HG02970 (cell line): ENCODE results near the gene EZR.
"Not testable (repeated sequence)": the region's sequence is repeated elsewhere in the genome, so short reads cannot be mapped to it uniquely, and the experiment has no call there.

Experiments
- ATAC-seq: cut with Tn5 transposase; IDR thresholded peaks from one replicate; pipeline ENCODE4 v1.9.1; 2021; ENCODE audit warnings: mild to moderate bottlenecking, moderate library complexity, moderate number of reproducible peaks; ENCODE audit not compliant: unreplicated experiment, low FRiP score

The EZR gene

GRCh38 chr6:158799051-158799792 lies 19.9 kb downstream of the EZR start:
- ATAC-seq: no peak

- ATAC-seq: no peak
These were observed 20.9 kb downstream of the EZR start for GRCh38 chr6:158798311-158798710.

GRCh38 chr6:158797331-158798310 lies 21.5 kb downstream of the EZR start:
- ATAC-seq: no peak

GRCh38 chr6:158796353-158796752 lies 22.8 kb downstream of the EZR start:
- no peak for ATAC-seq

GRCh38 chr6:158795516-158795915 lies 23.7 kb downstream of the EZR start:
- no peak for ATAC-seq

- no peak for ATAC-seq
These were observed 25.7 kb downstream of the EZR start for GRCh38 chr6:158793432-158793831.

GRCh38 chr6:158792505-158792904 lies 26.7 kb downstream of the EZR start:
- ATAC-seq: not testable (repeated sequence)

GRCh38 chr6:158791274-158791855 lies 27.8 kb downstream of the EZR start:
- ATAC-seq: no peak

GRCh38 chr6:158789115-158789917 lies 29.9 kb downstream of the EZR start:
- ATAC-seq: no peak

- ATAC-seq: no peak
These were observed 31.8 kb downstream of the EZR start for GRCh38 chr6:158787395-158787794.

- ATAC-seq: no peak
These were observed 32.4 kb downstream of the EZR start for GRCh38 chr6:158786645-158787304.

GRCh38 chr6:158785036-158785435 lies 34.1 kb downstream of the EZR start:
- ATAC-seq: no peak

- no peak for ATAC-seq
These were observed 34.7 kb downstream of the EZR start for GRCh38 chr6:158784505-158784904.

GRCh38 chr6:158783851-158784250 lies 35.3 kb downstream of the EZR start:
- no peak for ATAC-seq

GRCh38 chr6:158783167-158783450 lies 36.1 kb downstream of the EZR start:
- no peak for ATAC-seq

- ATAC-seq: no peak
These were observed 36.6 kb downstream of the EZR start for GRCh38 chr6:158782432-158783166.

- ATAC-seq: no peak
These were observed 37.3 kb downstream of the EZR start for GRCh38 chr6:158781692-158782373.

- ATAC-seq: no peak
These were observed 38.0 kb downstream of the EZR start for GRCh38 chr6:158780988-158781691.
